ENCODE measurements around the gene CT45A8.
"Not testable (repeated sequence)": the region's sequence is repeated elsewhere in the genome, so short reads cannot be mapped to it uniquely, and the experiment has no call there.

The CT45A8 gene, protein sequence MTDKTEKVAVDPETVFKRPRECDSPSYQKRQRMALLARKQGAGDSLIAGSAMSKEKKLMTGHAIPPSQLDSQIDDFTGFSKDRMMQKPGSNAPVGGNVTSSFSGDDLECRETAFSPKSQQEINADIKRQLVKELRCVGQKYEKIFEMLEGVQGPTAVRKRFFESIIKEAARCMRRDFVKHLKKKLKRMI

DNA sequence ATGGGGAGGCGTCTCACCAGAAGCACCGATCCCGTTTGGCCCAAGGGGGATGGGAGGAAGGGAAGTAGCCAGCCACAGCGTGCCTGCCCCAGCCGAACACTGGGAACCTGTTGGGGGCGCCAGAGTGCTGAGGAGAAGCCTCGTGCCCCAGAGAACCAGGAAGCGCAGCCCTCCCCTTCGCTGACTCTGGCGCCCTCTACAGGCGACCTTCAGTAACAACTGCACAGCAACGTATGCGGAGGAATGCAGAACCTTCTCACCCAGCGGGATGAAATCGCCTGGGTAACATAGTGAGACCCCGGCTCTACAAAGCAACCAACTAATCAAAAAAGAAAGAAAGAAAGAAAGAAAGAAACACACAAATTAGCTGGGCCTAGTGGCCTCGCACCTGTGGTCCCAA lies at the start of gene CT45A8:
Gene CT45A8, minus strand, starts transcription at position 101 of the 400 bp plus-strand sequence. CDS start 3,755 bp downstream, outside the sequence.
- DNase-seq, result not testable (repeated sequence)

DNA sequence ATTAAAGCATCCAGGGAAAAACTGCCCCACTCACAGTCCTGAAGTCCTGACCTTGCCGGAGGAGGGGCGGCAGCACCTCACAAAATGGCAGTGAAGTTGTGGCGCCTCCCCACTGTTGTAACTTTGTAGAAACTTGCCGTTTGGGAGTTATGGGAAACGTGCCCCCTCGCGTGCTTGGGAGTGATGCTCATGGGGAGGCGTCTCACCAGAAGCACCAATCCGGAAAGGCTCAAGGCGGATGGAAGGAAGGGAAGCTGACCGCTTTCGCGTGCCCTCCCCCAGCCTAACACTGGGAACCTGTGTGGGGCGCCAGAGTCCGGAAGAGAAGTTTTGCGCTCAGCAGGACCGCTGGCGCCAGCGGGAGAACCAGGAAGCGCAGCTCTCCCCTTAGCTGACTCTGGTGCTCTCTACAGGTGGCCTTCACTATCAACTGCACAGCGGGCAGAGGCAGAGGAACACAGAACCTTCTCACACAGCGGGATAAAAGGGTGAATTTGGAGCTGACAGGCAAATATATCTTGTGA lies 39.0 kb upstream of the CT45A8 start, which contains the start of the genes CT45A10 and SAGE1:
Gene CT45A10, minus strand, starts transcription at position 151 of the 524 bp plus-strand sequence. CDS start 8,100 bp downstream, outside the sequence.
Gene SAGE1, plus strand, starts transcription at position 423 of the 524 bp plus-strand sequence. CDS start 2,527 bp downstream, outside the sequence.
- DNase-seq, result no peak

DNA sequence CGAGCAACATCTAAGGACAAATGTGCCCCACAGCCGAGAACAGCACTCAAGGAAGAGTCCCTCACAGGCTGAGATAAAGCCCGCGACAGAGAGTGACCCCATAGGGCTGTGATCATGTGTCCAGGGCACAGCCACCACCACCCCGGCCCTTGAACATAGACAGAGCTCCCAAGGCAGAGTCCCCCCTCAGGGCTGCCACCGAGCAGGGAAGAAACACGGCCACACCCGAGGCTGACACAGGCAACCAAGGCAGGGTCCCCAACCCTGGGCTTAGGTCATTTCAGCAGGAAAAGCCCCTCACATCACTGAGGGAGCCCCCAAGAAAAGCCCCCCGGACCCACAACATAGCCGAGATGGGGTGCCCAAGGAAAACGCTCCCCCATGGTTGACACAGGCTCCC lies 38.4 kb upstream of the CT45A8 start:
- DNase-seq, result no peak

DNA sequence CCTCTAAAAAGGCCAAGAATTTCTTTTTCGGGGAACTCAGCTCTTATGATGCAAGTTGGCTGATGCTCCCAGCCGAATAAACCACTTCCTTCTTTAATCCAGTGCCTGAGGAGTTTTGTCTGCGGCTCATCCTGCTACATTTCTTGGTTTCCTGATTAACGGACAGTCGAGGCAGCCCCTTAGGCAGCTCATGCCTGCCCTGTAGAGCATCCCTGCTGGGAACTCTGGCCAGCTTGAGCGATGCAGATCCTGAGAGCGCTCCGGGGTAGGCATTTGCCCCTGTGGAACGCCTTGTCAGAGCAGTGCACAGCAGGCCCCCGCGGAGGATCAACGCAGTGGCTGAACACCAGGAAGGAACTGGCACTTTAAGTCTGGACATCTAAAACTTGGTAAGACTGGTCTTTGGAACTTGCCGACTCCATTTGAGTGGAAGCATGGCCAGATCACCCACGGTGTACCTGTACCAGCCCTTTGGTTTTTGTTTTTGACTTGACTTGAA lies 35.8 kb upstream of the CT45A8 start:
- DNase-seq, result no peak

DNA sequence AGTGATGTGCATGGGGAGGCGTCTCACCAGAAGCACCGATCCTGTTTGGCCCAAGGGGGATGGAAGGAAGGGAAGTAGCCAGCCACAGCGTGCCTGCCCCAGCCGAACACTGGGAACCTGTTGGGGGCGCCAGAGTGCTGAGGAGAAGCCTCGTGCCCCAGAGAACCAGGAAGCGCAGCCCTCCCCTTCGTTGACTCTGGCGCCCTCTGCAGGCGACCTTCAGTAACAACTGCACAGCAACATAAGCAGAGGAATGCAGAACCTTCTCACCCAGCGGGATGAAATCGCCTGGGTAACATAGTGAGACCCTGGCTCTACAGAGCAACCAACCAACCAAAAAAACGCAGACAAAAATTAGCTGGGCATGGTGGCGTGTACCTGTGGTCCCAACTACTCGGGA lies 34.6 kb upstream of the CT45A8 start:
- DNase-seq, result not testable (repeated sequence)

DNA sequence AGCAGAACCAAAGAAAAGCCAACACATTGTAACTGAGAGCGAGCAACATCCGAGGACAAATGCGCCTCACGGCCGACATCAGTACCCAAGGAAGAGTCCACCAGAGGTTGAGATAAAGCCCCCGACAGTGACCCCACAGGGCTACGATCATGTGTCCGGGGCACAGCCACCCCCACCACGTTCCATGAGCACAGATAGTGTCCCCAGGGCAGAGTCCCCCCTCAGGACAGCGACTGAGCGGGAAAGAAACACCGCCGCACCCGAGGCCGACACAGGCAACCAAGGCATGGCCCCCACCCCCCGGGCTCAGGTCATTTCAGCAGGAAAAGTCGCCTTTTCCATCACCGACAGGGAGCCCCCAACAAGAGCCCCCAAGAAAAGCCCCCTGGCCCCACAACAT lies 33.9 kb upstream of the CT45A8 start:
- not testable (repeated sequence) for DNase-seq

DNA sequence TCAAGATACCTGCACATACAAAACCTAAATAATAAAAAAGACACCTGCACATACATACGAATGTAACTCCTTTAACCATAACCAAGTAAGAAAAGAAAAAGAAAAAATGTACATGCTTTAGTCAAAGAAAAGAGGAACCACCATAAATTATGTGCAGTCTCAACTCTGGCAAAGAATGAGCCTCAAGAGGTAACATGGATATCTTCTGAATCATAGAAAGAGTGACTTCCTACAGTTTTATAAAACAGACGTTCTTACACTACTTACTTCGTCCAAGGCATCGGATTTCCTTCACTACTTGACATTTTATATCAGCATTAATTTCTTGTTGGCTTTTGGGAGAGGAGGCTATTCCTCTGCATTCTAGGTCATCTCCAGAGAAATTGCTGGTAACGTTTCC lies 28.4 kb upstream of the CT45A8 start:
- not testable (repeated sequence) for DNase-seq

DNA sequence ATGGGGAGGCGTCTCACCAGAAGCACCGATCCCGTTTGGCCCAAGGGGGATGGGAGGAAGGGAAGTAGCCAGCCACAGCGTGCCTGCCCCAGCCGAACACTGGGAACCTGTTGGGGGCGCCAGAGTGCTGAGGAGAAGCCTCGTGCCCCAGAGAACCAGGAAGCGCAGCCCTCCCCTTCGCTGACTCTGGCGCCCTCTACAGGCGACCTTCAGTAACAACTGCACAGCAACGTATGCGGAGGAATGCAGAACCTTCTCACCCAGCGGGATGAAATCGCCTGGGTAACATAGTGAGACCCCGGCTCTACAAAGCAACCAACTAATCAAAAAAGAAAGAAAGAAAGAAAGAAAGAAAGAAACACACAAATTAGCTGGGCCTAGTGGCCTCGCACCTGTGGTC lies 17.4 kb upstream of the CT45A8 start, which contains the start of gene CT45A9:
Gene CT45A9, minus strand, starts transcription at position 101 of the 400 bp plus-strand sequence. CDS start 3,751 bp downstream, outside the sequence.
- DNase-seq, result not testable (repeated sequence)

DNA sequence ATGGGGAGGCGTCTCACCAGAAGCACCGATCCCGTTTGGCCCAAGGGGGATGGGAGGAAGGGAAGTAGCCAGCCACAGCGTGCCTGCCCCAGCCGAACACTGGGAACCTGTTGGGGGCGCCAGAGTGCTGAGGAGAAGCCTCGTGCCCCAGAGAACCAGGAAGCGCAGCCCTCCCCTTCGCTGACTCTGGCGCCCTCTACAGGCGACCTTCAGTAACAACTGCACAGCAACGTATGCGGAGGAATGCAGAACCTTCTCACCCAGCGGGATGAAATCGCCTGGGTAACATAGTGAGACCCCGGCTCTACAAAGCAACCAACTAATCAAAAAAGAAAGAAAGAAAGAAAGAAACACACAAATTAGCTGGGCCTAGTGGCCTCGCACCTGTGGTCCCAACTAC lies 17.2 kb downstream of the CT45A8 start, which contains the start of gene CT45A7:
Gene CT45A7, minus strand, starts transcription at position 101 of the 400 bp plus-strand sequence. CDS start 3,747 bp downstream, outside the sequence.
- DNase-seq, result not testable (repeated sequence)

DNA sequence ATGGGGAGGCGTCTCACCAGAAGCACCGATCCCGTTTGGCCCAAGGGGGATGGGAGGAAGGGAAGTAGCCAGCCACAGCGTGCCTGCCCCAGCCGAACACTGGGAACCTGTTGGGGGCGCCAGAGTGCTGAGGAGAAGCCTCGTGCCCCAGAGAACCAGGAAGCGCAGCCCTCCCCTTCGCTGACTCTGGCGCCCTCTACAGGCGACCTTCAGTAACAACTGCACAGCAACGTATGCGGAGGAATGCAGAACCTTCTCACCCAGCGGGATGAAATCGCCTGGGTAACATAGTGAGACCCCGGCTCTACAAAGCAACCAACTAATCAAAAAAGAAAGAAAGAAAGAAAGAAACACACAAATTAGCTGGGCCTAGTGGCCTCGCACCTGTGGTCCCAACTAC lies 34.4 kb downstream of the CT45A8 start, which contains the start of gene CT45A2:
Gene CT45A2, minus strand, starts transcription at position 101 of the 400 bp plus-strand sequence. CDS start 3,747 bp downstream, outside the sequence.
- DNase-seq, result not testable (repeated sequence)

DNA sequence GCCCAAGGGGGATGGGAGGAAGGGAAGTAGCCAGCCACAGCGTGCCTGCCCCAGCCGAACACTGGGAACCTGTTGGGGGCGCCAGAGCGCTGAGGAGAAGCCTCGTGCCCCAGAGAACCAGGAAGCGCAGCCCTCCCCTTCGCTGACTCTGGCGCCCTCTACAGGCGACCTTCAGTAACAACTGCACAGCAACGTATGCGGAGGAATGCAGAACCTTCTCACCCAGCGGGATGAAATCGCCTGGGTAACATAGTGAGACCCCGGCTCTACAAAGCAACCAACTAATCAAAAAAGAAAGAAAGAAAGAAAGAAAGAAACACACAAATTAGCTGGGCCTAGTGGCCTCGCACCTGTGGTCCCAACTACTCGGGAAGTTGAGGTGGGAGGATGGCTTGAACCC lies 51.7 kb downstream of the CT45A8 start, which contains the start of gene CT45A6:
Gene CT45A6, minus strand, starts transcription at position 101 of the 400 bp plus-strand sequence. CDS start 3,794 bp downstream, outside the sequence.
- DNase-seq, result not testable (repeated sequence)

All from fibroblast of skin of right biceps (primary cell).